SK-MEL-5 (cell line): ENCODE measurements around the gene ROR1. TPM values are rescaled to one million over a fixed set of nuclear protein-coding genes. Genes with fewer than 3 reads are reported as not detected.

Experiments
- DNase-seq: peaks from one replicate; pipeline ENCODE4 v3.0.0-alpha.2; 2016; ENCODE audit warnings: low read depth, low spot score
- in situ Hi-C: cut with HindIII; loops from 2 replicates; pipeline ENCODE4 v1.10.0; 2016; ENCODE audit warnings: low sequenced_read_pairs, high pct_unique_total_duplicates, low pct_unique_long_range_greater_than_20kb
- total RNA-seq: library from RNA; depleted of rRNA; stranded (reverse); fragments of >200 nt; shearing (Covaris generic); gene quantifications from 2 replicates; pipeline ENCODE4 v1.2.3, GENCODE V29; 2014

Gene ROR1
- total RNA-seq, 1 experiment from 2014 or later: 2.8 TPM

- DNase-seq: no peak
- in situ Hi-C loops: no loop called here
These were observed 281.5 kb downstream of the ROR1 start for GRCh38 chr1:64055310-64055709.

- no peak for DNase-seq
- in situ Hi-C loops: no loop called here
These were observed 285.7 kb downstream of the ROR1 start for GRCh38 chr1:64059556-64059955.

- DNase-seq: no peak
- in situ Hi-C loops: no loop called here
These were observed 286.9 kb downstream of the ROR1 start for GRCh38 chr1:64060611-64061302.

GRCh38 chr1:64061430-64062104 is 287.8 kb downstream of the ROR1 start:
- DNase-seq: no peak
- in situ Hi-C loops: no loop called here

GRCh38 chr1:64062529-64062928 is 288.7 kb downstream of the ROR1 start:
- in situ Hi-C loops: no loop called here
- no peak for DNase-seq

GRCh38 chr1:64062941-64063581 is 289.2 kb downstream of the ROR1 start:
- in situ Hi-C loops: no loop called here
- DNase-seq: no peak

GRCh38 chr1:64065571-64065970 is 291.8 kb downstream of the ROR1 start:
- no peak for DNase-seq
- in situ Hi-C loops: no loop called here

- DNase-seq: no peak
- in situ Hi-C loops: no loop called here
These were observed 298.4 kb downstream of the ROR1 start for GRCh38 chr1:64072089-64072793.

- peak; percentile 54 for DNase-seq
- in situ Hi-C loops: no loop called here
These were observed 299.9 kb downstream of the ROR1 start for GRCh38 chr1:64073705-64074104.

GRCh38 chr1:64074767-64075166 is 300.9 kb downstream of the ROR1 start:
- in situ Hi-C loops: no loop called here
- no peak for DNase-seq

GRCh38 chr1:64077281-64077940 is 303.6 kb downstream of the ROR1 start:
- DNase-seq: peak; percentile 85
- in situ Hi-C loops: no loop called here

- in situ Hi-C loops: no loop called here
- no peak for DNase-seq
These were observed 307.2 kb downstream of the ROR1 start for GRCh38 chr1:64080941-64081562.

- in situ Hi-C loops: no loop called here
- DNase-seq: no peak
These were observed 308.6 kb downstream of the ROR1 start for GRCh38 chr1:64082459-64082858.

- no peak for DNase-seq
- in situ Hi-C loops: no loop called here
These were observed 310.6 kb downstream of the ROR1 start for GRCh38 chr1:64084451-64084850.

- in situ Hi-C loops: no loop called here
- DNase-seq: no peak
These were observed 314.0 kb downstream of the ROR1 start for GRCh38 chr1:64087768-64088167.

- in situ Hi-C loops: no loop called here
- no peak for DNase-seq
These were observed 316.6 kb downstream of the ROR1 start for GRCh38 chr1:64090436-64090835.

- in situ Hi-C loops: no loop called here
- DNase-seq: peak; percentile 89
These were observed 319.1 kb downstream of the ROR1 start for GRCh38 chr1:64092851-64093371.
